ENCODE measurements around the gene KISS1R. TPM values are rescaled to one million over a fixed set of nuclear protein-coding genes. Genes with fewer than 3 reads are reported as not detected.

Gene KISS1R
- total and polyA plus RNA-seq, 9 donors, result 0.28 to 0.90 TPM; not detected in 7

DNA sequence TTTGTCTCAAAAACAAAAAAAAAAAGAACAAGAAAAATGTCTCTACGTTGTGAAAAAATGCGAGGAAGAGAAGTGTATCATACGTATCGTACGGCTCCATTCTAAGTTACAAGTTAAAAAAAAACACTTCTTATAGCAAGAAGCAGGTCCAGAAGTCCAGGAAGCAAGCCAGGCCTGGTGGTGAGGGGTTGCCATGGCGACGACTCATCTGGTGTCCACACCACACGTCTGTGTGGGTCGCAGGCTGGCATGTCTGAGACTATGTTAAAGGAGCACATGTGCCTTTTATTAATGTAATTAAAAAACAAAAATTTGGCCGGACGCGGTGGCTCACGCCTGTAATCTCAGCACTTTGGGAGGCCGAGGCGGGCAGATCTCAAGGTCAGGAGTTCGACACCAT lies 30.1 kb upstream of the KISS1R start:
- Histone ChIP-seq H3K4me3 (no peak overlapping the region), H3K27me3 (no peaks in the 10 kb centered on the region), H3K36me3 (no peaks in the 10 kb centered on the region), H3K27ac (no peak overlapping the region), H3K4me1 (ENCODE audit: insufficient read depth) (peaks cover 3% of the 10 kb centered on the region), H3K9me3 (no peaks in the 10 kb centered on the region)
- no peak for DNase-seq
- TF ChIP-seq, protein P1, sequence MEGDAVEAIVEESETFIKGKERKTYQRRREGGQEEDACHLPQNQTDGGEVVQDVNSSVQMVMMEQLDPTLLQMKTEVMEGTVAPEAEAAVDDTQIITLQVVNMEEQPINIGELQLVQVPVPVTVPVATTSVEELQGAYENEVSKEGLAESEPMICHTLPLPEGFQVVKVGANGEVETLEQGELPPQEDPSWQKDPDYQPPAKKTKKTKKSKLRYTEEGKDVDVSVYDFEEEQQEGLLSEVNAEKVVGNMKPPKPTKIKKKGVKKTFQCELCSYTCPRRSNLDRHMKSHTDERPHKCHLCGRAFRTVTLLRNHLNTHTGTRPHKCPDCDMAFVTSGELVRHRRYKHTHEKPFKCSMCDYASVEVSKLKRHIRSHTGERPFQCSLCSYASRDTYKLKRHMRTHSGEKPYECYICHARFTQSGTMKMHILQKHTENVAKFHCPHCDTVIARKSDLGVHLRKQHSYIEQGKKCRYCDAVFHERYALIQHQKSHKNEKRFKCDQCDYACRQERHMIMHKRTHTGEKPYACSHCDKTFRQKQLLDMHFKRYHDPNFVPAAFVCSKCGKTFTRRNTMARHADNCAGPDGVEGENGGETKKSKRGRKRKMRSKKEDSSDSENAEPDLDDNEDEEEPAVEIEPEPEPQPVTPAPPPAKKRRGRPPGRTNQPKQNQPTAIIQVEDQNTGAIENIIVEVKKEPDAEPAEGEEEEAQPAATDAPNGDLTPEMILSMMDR (IDR thresholded peaks at IDR 0.05), result no peak
- no peak for TF ChIP-seq EP300 (IDR thresholded peaks at IDR 0.05)
- no peak for TF ChIP-seq POLR2A (IDR thresholded peaks at IDR 0.05)
- WGBS, 3 donors, result 77 to 85% (median 81%) methylated on average over 16 of the region's 16 CpGs
- intact Hi-C loops (cut with DNase I), result no loop called here

DNA sequence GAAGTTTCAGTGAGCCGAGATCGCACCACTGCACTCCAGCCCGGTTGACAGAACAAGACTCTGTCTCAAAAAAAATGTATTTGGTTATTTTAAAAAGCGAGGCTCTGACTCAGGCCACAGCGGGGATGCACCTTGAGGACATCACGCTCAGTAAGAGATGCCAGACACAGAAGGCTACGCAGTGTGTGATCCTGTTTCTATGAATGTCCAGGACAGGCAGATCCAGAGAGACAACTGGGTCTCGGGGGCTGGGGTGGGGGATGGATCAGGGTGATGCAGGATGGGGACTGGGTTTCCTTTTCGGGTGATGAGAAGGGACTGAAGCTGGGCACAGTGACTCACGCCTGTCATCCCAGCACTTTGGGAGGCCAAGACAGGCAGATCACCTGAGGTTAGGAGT lies 29.5 kb upstream of the KISS1R start:
- intact Hi-C loops (cut with DNase I), result no loop called here
- TF ChIP-seq EP300 (IDR thresholded peaks at IDR 0.05) (no peak), POLR2A (IDR thresholded peaks at IDR 0.05) (no peak)
- TF ChIP-seq, protein P1 (IDR thresholded peaks at IDR 0.05), result no peak
- WGBS, 3 donors, result 93 to 94% (median 93%) methylated on average over 10 of the region's 10 CpGs
- H3K4me3 ChIP-seq, result no peak overlapping the region
- no peak overlapping the region for H3K27ac ChIP-seq
- no peaks in the 10 kb centered on the region for H3K9me3 ChIP-seq
- H3K36me3 ChIP-seq, result no peaks in the 10 kb centered on the region
- DNase-seq, result no peak
- H3K27me3 ChIP-seq, result no peaks in the 10 kb centered on the region
- H3K4me1 ChIP-seq (ENCODE audit: insufficient read depth), result peaks cover 5% of the 10 kb centered on the region

DNA sequence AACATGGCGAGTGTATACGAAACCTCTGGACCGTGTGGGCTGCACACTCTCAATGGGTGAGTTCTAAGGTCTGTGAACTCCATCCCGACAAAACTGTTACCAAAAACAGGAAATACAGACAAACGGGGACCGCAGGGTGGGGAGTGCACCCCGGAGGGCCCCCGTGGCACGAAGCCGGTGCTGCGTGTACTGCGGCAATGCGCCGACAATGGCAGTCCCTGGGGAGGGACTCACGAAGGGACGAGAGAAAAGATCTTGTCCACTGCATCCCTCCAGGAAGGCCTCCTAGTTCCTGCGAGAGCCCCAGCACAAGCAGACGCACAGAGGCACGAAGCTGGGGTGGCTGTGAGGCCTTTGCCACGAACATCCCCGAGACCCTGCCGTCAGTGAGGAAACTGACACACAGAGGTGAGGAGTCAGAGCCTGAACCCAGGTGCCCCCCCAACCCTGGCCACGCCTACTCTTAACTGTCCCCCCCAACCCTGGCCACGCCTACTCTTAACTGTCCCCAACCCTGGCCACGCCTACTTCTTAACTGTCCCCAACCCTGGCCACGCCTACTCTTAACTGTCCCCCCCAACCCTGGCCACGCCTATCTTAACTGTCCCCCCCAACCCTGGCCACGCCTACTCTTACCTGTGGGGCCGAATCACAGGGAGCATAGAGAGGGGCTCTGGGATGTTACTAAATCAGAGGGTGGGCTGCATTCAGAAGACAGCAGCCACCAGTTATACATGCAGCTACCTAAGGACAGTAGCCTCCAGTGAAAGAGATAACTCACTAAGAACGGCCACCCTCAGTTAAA lies 28.4 kb upstream of the KISS1R start:
- H3K27me3 ChIP-seq, result no peaks in the 10 kb centered on the region
- intact Hi-C loops (cut with DNase I), result no loop called here
- no peaks in the 10 kb centered on the region for H3K9me3 ChIP-seq
- TF ChIP-seq, protein P1 (IDR thresholded peaks at IDR 0.05), result no peak
- TF ChIP-seq POLR2A (IDR thresholded peaks at IDR 0.05) (no peak), EP300 (IDR thresholded peaks at IDR 0.05) (no peak)
- no peaks in the 10 kb centered on the region for H3K36me3 ChIP-seq
- H3K4me3 ChIP-seq, result no peak overlapping the region
- DNase-seq, result no peak
- peaks cover 5% of the 10 kb centered on the region for H3K4me1 ChIP-seq (ENCODE audit: insufficient read depth)
- no peak overlapping the region for H3K27ac ChIP-seq
- 86 to 90% (median 87%) methylated on average over 30 of the region's 30 CpGs for WGBS, 3 donors

DNA sequence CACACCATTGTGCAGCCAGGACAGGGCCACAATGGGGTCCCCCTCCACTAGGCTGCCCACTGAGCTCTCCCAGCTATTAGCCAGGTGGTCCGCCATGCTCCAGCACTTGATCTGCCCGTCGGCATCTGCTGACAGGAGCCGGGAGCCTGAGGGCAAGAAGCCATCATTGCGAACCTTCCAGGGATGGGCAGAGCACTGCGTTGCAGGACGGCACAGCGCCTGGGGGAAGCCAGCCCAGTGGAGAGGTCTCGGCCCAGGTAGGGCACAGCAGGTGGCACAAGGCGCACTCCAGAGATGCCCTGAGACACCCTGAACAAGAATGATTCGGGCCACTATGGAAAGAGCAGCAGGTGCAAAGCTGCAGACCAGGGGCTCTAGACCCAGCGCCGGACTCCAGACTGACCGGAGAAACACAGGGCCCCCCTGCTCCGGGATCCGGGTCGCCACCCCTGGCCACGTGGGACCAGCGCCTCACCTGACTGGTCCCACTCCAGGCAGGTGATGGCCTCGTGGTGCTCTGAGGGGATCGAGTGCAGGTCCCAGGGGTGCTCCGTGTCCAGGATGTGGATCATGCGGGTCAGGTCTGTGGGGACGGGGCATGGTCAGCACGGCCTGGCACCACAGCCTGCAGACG lies 27.4 kb upstream of the KISS1R start:
- H3K4me3 ChIP-seq, result no peak overlapping the region
- intact Hi-C loops (cut with DNase I), result loop anchor here in 1 of 4 donors (10.0 kb wide), 1 partner anchor 225 kb away; the partner anchor contains the start of gene RNF126
- 88 to 89% (median 88%) methylated on average over 23 to 26 of the region's 26 CpGs for WGBS, 3 donors
- no peak for DNase-seq
- peaks cover 5% of the 10 kb centered on the region for H3K4me1 ChIP-seq (ENCODE audit: insufficient read depth)
- no peak for TF ChIP-seq POLR2A (IDR thresholded peaks at IDR 0.05)
- TF ChIP-seq, protein P1 (IDR thresholded peaks at IDR 0.05), result no peak
- no peak for TF ChIP-seq EP300 (IDR thresholded peaks at IDR 0.05)
- no peaks in the 10 kb centered on the region for H3K27me3 ChIP-seq
- no peak overlapping the region for H3K27ac ChIP-seq
- H3K9me3 ChIP-seq, result no peaks in the 10 kb centered on the region
- no peaks in the 10 kb centered on the region for H3K36me3 ChIP-seq
